Common myeloid progenitor, CD34-positive (primary cell): ENCODE data around the gene LIN54.
"Not testable (repeated sequence)": the region's sequence is repeated elsewhere in the genome, so short reads cannot be mapped to it uniquely, and the experiment has no call there.

Experiments
- CTCF ChIA-PET: fragments of 350-600 bp; sonication (Branson Sonifier 250); formaldehyde crosslinking; loops from one replicate; lab custom pipeline; 2021; ENCODE audit warnings: antibody characterized with exemption; lab: Charles Lee
- POLR2A ChIA-PET: fragments of 350-600 bp; sonication (Branson Sonifier 250); formaldehyde crosslinking; loops from one replicate; lab custom pipeline; 2021; ENCODE audit warnings: antibody characterized with exemption; lab: Charles Lee
- DNase-seq, 3 donors: peaks; one replicate each; pipeline versions ENCODE4 v3.0.0 to v3.0.0-alpha.2; 2013
- H3K27ac ChIP-seq, 2 experiments: 1 replicate in 1 of 2; 2 replicates in 1 of 2; pipeline ENCODE4 v1.7.0; 2013; ENCODE audit warnings: inconsistent platforms in 2 of 2, low read length in 2 of 2, mild to moderate bottlenecking in 2 of 2, low read depth in 1 of 2, moderate library complexity in 1 of 2; ENCODE audit not compliant: severe bottlenecking in 2 of 2, insufficient read depth in 1 of 2, poor library complexity in 1 of 2
- H3K27me3 ChIP-seq, 5 experiments: replicated peaks in 2 of 5; 1 replicate in 3 of 5; 2 replicates in 2 of 5; pipeline versions ENCODE4 v1.6.1 to v1.7.0; 2013; ENCODE audit warnings: low read length in 4 of 5, mild to moderate bottlenecking in 2 of 5, moderate library complexity in 2 of 5, inconsistent platforms in 1 of 5; ENCODE audit not compliant: insufficient read depth in 5 of 5, control insufficient read depth in 4 of 5
- H3K36me3 ChIP-seq, 4 experiments: 1 replicate in 2 of 4; 2 replicates in 2 of 4; pipeline versions ENCODE4 v1.6.1 to v1.7.0; 2013; ENCODE audit warnings: low read length in 3 of 4, control low read depth in 1 of 4, mild to moderate bottlenecking in 1 of 4; ENCODE audit not compliant: control insufficient read depth in 4 of 4, insufficient read depth in 4 of 4
- H3K4me1 ChIP-seq, 4 experiments: 1 replicate in 3 of 4; 2 replicates in 1 of 4; pipeline versions ENCODE4 v1.6.1 to v1.7.1; 2013; ENCODE audit warnings: low read length in 3 of 4, mild to moderate bottlenecking in 3 of 4, control low read depth in 1 of 4, inconsistent platforms in 1 of 4, moderate library complexity in 1 of 4; ENCODE audit not compliant: control insufficient read depth in 4 of 4, insufficient read depth in 4 of 4; ENCODE audit errors: control extremely low read depth in 1 of 4
- H3K4me3 ChIP-seq, 7 experiments: 1 replicate in 4 of 7; 2 replicates in 3 of 7; pipeline versions ENCODE4 v1.5.1 to v1.7.0; 2013; ENCODE audit warnings: mild to moderate bottlenecking in 7 of 7, low read length in 6 of 7, moderate library complexity in 6 of 7, inconsistent platforms in 2 of 7, low read depth in 2 of 7, control low read depth in 1 of 7; ENCODE audit not compliant: insufficient read depth in 4 of 7, control insufficient read depth in 1 of 7; ENCODE audit errors: extremely low read depth in 1 of 7
- H3K9me3 ChIP-seq, 5 experiments: 1 replicate in 4 of 5; 2 replicates in 1 of 5; pipeline versions ENCODE4 v1.6.1 to v1.7.1; 2013; ENCODE audit warnings: low read length in 4 of 5, mild to moderate bottlenecking in 2 of 5, inconsistent platforms in 1 of 5, low read depth in 1 of 5, moderate library complexity in 1 of 5; ENCODE audit not compliant: control insufficient read depth in 4 of 5, insufficient read depth in 2 of 5; ENCODE audit errors: control extremely low read depth in 1 of 5
- WGBS: methylation state at CpG from one replicate; pipeline ENCODE4 v1.1.5; 2013; ENCODE audit not compliant: insufficient coverage; 5-methylcytosine and 5-hydroxymethylcytosine counted together

The LIN54 gene

DNA sequence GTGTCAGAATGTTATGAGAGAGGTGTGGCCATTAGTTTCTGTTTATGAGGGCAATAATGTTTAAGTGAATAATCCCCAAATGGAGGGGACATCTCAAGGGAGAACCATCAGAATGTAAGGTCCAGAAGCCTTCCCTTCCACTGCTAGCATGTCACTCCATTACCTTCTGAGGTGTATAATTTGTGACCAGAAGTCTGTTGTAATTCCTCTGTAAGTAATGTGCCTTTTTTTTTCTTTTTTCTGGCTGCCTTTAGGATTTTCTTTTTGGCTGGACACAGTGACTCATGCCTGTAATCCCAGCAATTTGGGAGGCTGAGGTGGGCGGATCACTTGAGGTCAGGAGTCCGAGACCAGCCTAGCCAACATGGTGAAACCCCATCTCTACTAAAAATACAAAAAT, 13.6 kb upstream of the LIN54 start:
- H3K9me3 ChIP-seq: peaks cover 0 to 19% (median 6%) of the 10 kb centered on the region in 5 experiments
- peak in 2 of 3 donors; percentile 6 to 32 for DNase-seq
- CTCF ChIA-PET: interaction anchor here (1.0 kb wide), 1 partner anchor 9 kb away, joined by 4 read pairs; no protein-coding TSS in a partner anchor
- H3K27ac ChIP-seq: no peak overlapping the region
- H3K27me3 ChIP-seq: no peaks in the 10 kb centered on the region
- H3K4me3 ChIP-seq: no peak overlapping the region
- H3K36me3 ChIP-seq: no peaks in the 10 kb centered on the region
- peaks cover 0 to 18% (median 5%) of the 10 kb centered on the region in 4 experiments for H3K4me1 ChIP-seq
- WGBS: no CpG with 5 or more reads among the region's 2 CpGs
- POLR2A ChIA-PET: no interaction called here

DNA sequence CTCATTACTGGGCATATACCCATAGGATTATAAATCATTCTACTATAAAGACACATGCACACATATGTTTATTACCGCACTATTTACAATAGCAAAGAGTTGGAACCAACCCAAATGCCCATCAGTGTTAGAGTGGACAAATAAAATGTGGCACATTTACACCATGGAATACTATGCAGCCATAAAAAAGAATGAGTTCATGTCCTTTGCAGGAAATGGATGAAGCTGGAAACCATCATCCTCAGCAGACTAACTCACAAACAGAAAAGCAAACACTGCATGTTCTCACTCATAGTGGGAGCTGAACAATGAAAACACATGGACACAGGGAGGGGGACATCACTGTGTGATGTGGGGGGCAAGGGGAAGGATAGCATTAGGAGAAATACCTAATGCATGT, 13.0 kb upstream of the LIN54 start:
- DNase-seq, H3K4me3 ChIP-seq, CTCF ChIA-PET, POLR2A ChIA-PET, H3K36me3 ChIP-seq, H3K27ac ChIP-seq, H3K27me3 ChIP-seq: not testable (repeated sequence)
- Histone ChIP-seq H3K4me1 (peaks cover 0 to 15% (median 5%) of the 10 kb centered on the region in 4 experiments), H3K9me3 (peaks cover 0 to 19% (median 6%) of the 10 kb centered on the region in 5 experiments)
- no CpG with 5 or more reads among the region's 1 CpG for WGBS

DNA sequence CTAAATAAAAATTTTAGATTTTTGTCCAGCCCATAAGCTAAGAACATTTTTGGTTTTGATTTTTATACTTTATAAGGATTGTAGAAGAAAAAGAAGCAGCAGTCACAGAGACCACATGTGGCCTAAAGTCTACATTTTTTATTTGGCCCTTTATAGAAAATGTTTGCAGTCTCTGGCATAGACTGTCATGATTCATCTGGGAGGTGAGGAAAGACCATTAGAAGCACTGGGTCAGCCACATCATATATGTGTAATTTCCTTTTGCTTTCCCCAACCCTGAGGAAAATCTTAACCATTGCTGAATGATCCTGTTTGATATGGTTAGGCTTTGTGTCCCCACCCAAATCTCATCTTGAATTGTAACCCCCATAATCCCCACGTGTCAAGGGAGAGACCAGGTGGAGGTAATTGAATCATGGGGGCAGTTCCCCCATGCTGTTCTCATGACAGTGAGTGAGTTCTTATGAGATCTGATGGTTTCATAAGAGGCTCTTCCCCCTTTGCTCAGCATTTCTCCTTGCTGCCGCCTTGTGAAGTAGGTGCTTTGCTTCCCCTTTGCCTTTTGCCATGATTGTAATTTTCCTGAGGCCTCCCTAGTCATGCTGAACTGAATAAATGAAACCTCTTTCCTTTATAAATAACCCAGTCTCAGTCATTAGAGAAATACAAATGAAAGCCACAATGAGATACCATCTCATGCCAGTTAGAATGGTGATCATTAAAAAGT, 12.3 kb upstream of the LIN54 start:
- no CpG with 5 or more reads among the region's 2 CpGs for WGBS
- POLR2A ChIA-PET: no interaction called here
- H3K27ac ChIP-seq: no peak overlapping the region

DNA sequence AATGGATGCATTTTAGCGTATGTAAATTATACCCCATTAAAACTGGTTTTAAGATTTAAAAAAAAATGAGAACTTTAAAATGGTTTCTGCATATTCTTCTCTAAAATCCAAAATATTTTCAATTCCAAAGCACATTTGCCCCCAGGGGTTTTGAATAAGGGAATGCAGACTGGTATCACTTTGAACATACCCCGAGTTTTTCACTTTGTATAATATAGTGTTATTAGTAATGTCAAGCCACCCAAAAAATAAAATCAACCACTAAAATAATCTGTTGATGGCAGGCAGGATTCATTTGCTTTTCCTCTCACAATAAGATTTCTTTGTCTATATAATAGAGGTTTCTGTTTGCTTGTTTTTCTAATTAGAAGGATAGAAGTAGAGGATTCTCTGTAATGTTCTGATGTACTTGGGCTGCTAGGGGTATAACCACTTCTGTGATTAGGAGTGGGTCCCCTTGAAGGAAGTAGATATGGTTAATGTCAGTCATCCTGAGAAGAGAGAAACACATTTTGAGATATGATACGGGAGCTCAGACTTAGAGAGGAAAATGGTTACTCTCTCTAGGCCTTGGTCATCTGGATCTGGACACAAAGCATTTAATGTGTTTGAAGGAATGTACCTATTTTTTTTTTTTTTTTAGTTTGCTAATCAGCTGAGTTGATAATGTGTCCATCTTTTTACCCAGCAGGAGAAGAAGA, 9.3 kb upstream of the LIN54 start:
- peaks cover 0 to 15% (median 5%) of the 10 kb centered on the region in 4 experiments for H3K4me1 ChIP-seq
- POLR2A ChIA-PET: interaction anchor here (0.5 to 1.1 kb wide), 3 partner anchors 11 to 140 kb away, joined by 3 to 9 read pairs (median 3); partner anchors contain the start of gene COPS4
- DNase-seq: peak; percentile 62 to 93 (median 77)
- peaks cover 0 to 13% (median 6%) of the 10 kb centered on the region in 5 experiments for H3K9me3 ChIP-seq
- H3K4me3 ChIP-seq: peak overlapping the region in 1 of 7 experiments; percentile 19
- H3K27me3 ChIP-seq: no peaks in the 10 kb centered on the region
- CTCF ChIA-PET: interaction anchor here (0.7 kb wide), 1 partner anchor 13 kb away, joined by 3 read pairs; no protein-coding TSS in a partner anchor
- WGBS: 0% methylated on average over 1 of the region's 3 CpGs
- H3K27ac ChIP-seq: peak overlapping the region in 1 of 2 experiments; percentile 43
- H3K36me3 ChIP-seq: no peaks in the 10 kb centered on the region

More for the DNA sequence above, 12.3 kb upstream of the LIN54 start:
- DNase-seq: no peak
- Histone ChIP-seq H3K4me1 (peaks cover 0 to 15% (median 5%) of the 10 kb centered on the region in 4 experiments), H3K36me3 (no peaks in the 10 kb centered on the region), H3K4me3 (no peak overlapping the region), H3K9me3 (peaks cover 0 to 19% (median 6%) of the 10 kb centered on the region in 5 experiments), H3K27me3 (no peaks in the 10 kb centered on the region)
- CTCF ChIA-PET: interaction anchor here (0.8 to 1.4 kb wide), 4 partner anchors 7 to 38 kb away, joined by 3 to 5 read pairs (median 4); no protein-coding TSS in a partner anchor

DNA sequence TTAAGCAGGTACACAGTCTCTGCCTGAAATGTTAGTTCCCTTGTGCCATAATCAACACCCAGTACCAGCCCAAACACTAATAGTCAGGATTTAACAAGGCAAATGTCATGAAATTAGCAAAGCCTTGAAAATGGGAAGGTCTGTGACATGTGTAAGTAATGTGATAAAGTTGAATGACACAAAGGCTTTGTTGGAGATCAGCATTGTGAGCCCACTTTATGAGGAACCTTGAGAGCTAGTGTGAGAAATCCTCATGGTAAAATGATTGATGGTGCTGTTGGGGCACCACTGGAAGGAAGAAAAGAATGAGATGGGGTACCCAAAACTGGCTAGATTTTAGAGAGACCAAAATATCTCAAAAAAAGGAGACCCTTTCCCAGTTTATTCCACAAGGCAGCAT, 3.3 kb upstream of the LIN54 start:
- Histone ChIP-seq H3K27ac (peak overlapping the region in 1 of 2 experiments; percentile 89), H3K27me3 (no peaks in the 10 kb centered on the region), H3K36me3 (no peaks in the 10 kb centered on the region), H3K9me3 (no peaks in the 10 kb centered on the region), H3K4me1 (peaks cover 21 to 34% (median 26%) of the 10 kb centered on the region in 4 experiments), H3K4me3 (peak overlapping the region in 5 of 7 experiments; percentile 72 to 97 (median 86))
- DNase-seq: peak in 1 of 3 donors; percentile 53
- POLR2A ChIA-PET: interaction anchor here (2.5 kb wide), 1 partner anchor 21 kb away, joined by 9 read pairs; the partner anchor contains the start of gene COPS4
- CTCF ChIA-PET: interaction anchor here (0.9 to 1.2 kb wide), 2 partner anchors 8 to 23 kb away, joined by 3 to 4 read pairs; no protein-coding TSS in a partner anchor

DNA sequence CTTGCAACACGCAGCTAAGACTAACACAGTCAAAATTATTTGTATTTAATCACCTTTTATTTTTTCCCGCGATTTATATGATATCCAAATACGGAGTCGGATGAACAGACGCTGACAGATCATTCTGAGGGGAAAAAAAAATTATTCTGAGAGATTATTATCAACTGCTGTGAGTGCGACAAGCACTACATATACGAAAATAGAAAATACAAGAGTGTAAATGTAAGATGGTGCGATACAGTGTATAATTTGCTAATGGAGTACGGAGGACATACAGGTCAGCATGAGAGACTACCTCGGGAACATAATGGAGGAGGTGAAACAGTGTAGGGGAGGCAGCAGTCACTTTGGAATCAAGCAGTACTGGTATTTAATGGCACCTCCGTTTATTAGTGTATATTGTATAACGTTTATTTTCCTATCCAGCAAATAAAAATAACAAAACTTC, 2.8 kb upstream of the LIN54 start:
- ChIA-PET POLR2A (interaction anchor here (2.5 kb wide), 1 partner anchor 22 kb away, joined by 9 read pairs; the partner anchor contains the start of gene COPS4), CTCF (interaction anchor here (0.9 to 1.6 kb wide), 5 partner anchors 8 to 24 kb away, joined by 3 to 8 read pairs (median 3); partner anchors contain the start of gene COPS4)
- WGBS: 69% methylated on average over 3 of the region's 13 CpGs
- Histone ChIP-seq H3K4me1 (peaks cover 21 to 38% (median 29%) of the 10 kb centered on the region in 4 experiments), H3K4me3 (peak overlapping the region in 6 of 7 experiments; percentile 72 to 97 (median 83)), H3K27me3 (no peaks in the 10 kb centered on the region), H3K36me3 (no peaks in the 10 kb centered on the region), H3K27ac (peak overlapping the region; percentile 81 to 89), H3K9me3 (no peaks in the 10 kb centered on the region)
- no peak for DNase-seq
